Esophagus muscularis mucosa (tissue), 4 donors: ENCODE results near the gene ZNF200. TPM values are rescaled to one million over a fixed set of nuclear protein-coding genes. Genes with fewer than 3 reads are reported as not detected.
A peak's percentile ranks its signal among the peaks of the same experiment; 100 is the strongest.

ENCODE experiments used
- DNase-seq: peaks from one replicate; pipeline ENCODE4 v3.0.0-alpha.2; 2017; ENCODE audit errors: extremely low spot score
- H3K27ac ChIP-seq, 4 donors: fragments of 200-600 bp; sonication (generic); replicated peaks in 1 of 4; 1 replicate in 3 of 4; 2 replicates in 1 of 4; pipeline ENCODE4 v1.5.1; 2016 to 2019; ENCODE audit warnings: mild to moderate bottlenecking in 1 of 4
- H3K27me3 ChIP-seq, 4 donors: fragments of 200-600 bp; sonication (generic); one replicate each; pipeline versions ENCODE4 v1.5.1 to v1.6.0; 2016 to 2019
- H3K36me3 ChIP-seq, 4 donors: fragments of 200-600 bp; sonication (generic); one replicate each; pipeline ENCODE4 v1.5.1; 2016 to 2019
- H3K4me1 ChIP-seq, 4 donors: fragments of 200-600 bp; sonication (generic); one replicate each; pipeline ENCODE4 v1.5.1; 2016 to 2019
- H3K4me3 ChIP-seq, 4 donors: fragments of 200-600 bp; sonication (generic); 1 replicate in 2 of 4; 2 replicates in 2 of 4; pipeline ENCODE4 v1.5.1; 2016 to 2019; ENCODE audit warnings: mild to moderate bottlenecking in 4 of 4, moderate library complexity in 1 of 4
- H3K9me3 ChIP-seq, 4 donors: fragments of 200-600 bp; sonication (generic); 1 replicate in 3 of 4; 2 replicates in 1 of 4; pipeline ENCODE4 v1.5.1; 2016 to 2019
- CTCF ChIP-seq, 3 experiments: fragments of 200-600 bp in 2 of 3; fragments of 450-650 bp in 1 of 3; sonication (generic) in 2 of 3; IDR thresholded peaks; one replicate each; pipeline ENCODE4 v1.5.1; 2017 to 2019; ENCODE audit warnings: antibody characterized with exemption in 3 of 3, mild to moderate bottlenecking in 2 of 3, moderate library complexity in 1 of 3
- EP300 ChIP-seq: sonication (generic); formaldehyde crosslinking; IDR thresholded peaks from one replicate; pipeline ENCODE4 v1.6.1; 2017; ENCODE audit warnings: antibody characterized with exemption
- POLR2A ChIP-seq: fragments of 450-650 bp; IDR thresholded peaks from one replicate; pipeline ENCODE4 v1.6.1; 2017; ENCODE audit warnings: antibody characterized with exemption, moderate library complexity, mild to moderate bottlenecking, low read depth
- POLR2AphosphoS5 ChIP-seq, 2 donors: sonication (generic); formaldehyde crosslinking; IDR thresholded peaks; one replicate each; pipeline ENCODE4 v1.6.1; 2017; ENCODE audit warnings: antibody characterized with exemption in 2 of 2
- WGBS: methylation state at CpG from one replicate; pipeline ENCODE4 v1.1.5; 2018; 5-methylcytosine and 5-hydroxymethylcytosine counted together
- intact Hi-C: fragments of 100-400 bp; cut with DNase I; formaldehyde crosslinking; loops from one replicate; pipeline ENCODE4 v1.15.1; 2023
- total RNA-seq, 4 donors: library from RNA; depleted of rRNA; stranded (reverse); fragments of >200 nt; gene quantifications; one replicate each; pipeline versions ENCODE4 v1.1.0 to v1.2.1, GENCODE V29; 2016

ZNF200 gene
- total RNA-seq, 4 donors from 2014 or later = 5.8 to 8.2 (median 7.1) TPM

- 86% methylated on average over 1 of the region's 1 CpG for WGBS
- intact Hi-C loops = loop anchor here (10.0 kb wide), 1 partner anchor 227 kb away; the partner anchor contains the start of gene C16orf90
- Histone ChIP-seq H3K27me3 (no peaks in the 10 kb centered on the region), H3K36me3 (peaks cover 0 to 45% (median 29%) of the 10 kb centered on the region in 4 donors), H3K4me3 (no peak overlapping the region), H3K9me3 (peaks cover 0 to 20% (median 1%) of the 10 kb centered on the region in 4 donors), H3K27ac (no peak overlapping the region), H3K4me1 (peaks cover 17 to 28% (median 21%) of the 10 kb centered on the region in 4 donors)
- no peak for DNase-seq
- no peak for TF ChIP-seq EP300
- no peak for TF ChIP-seq POLR2AphosphoS5 (IDR thresholded peaks at IDR 0.05)
- TF ChIP-seq POLR2A = no peak
- no peak for TF ChIP-seq CTCF (IDR thresholded peaks at IDR 0.05)
Measured at GRCh38 chr16:3268294-3268693, 33.3 kb upstream of the ZNF200 start.

GRCh38 chr16:3266873-3267537 lies 32.0 kb upstream of the ZNF200 start:
- Histone ChIP-seq H3K27ac (no peak overlapping the region), H3K9me3 (peaks cover 0 to 20% (median 1%) of the 10 kb centered on the region in 4 donors), H3K4me3 (no peak overlapping the region), H3K27me3 (no peaks in the 10 kb centered on the region), H3K4me1 (peaks cover 20 to 34% (median 23%) of the 10 kb centered on the region in 4 donors), H3K36me3 (peaks cover 0 to 45% (median 29%) of the 10 kb centered on the region in 4 donors)
- intact Hi-C loops = loop anchor here (10.0 kb wide), 1 partner anchor 228 kb away; the partner anchor contains the start of gene C16orf90
- TF ChIP-seq POLR2AphosphoS5 (IDR thresholded peaks at IDR 0.05) (no peak), CTCF (IDR thresholded peaks at IDR 0.05) (peak in 1 of 3 experiments; percentile 38)
- WGBS = 65% methylated on average over 5 of the region's 5 CpGs
- DNase-seq = no peak

- H3K36me3 ChIP-seq = peaks cover 0 to 41% (median 27%) of the 10 kb centered on the region in 4 donors
- TF ChIP-seq CTCF (IDR thresholded peaks at IDR 0.05) (peak in 2 of 3 experiments; percentile 0 to 25), EP300 (no peak), POLR2A (peak; percentile 88), POLR2AphosphoS5 (IDR thresholded peaks at IDR 0.05) (peak; percentile 92 to 97)
- DNase-seq = peak; percentile 98
- H3K4me1 ChIP-seq = peaks cover 20 to 34% (median 23%) of the 10 kb centered on the region in 4 donors
- peak overlapping the region; percentile 98 to 100 (median 99) for H3K27ac ChIP-seq
- no peaks in the 10 kb centered on the region for H3K27me3 ChIP-seq
- intact Hi-C loops = loop anchor here (10.0 kb wide), 1 partner anchor 230 kb away; the partner anchor contains the start of gene C16orf90
- peak overlapping the region; percentile 85 to 94 (median 88) for H3K4me3 ChIP-seq
- peaks cover 0 to 20% (median 1%) of the 10 kb centered on the region in 4 donors for H3K9me3 ChIP-seq
- 3% methylated on average over 49 of the region's 77 CpGs for WGBS
Measured at GRCh38 chr16:3264137-3265036, 29.4 kb upstream of the ZNF200 start.

- Histone ChIP-seq H3K4me3 (no peak overlapping the region), H3K4me1 (peaks cover 20 to 34% (median 23%) of the 10 kb centered on the region in 4 donors), H3K27me3 (peaks cover 0 to 7% (median 0%) of the 10 kb centered on the region in 4 donors), H3K36me3 (peaks cover 0 to 23% (median 14%) of the 10 kb centered on the region in 4 donors), H3K27ac (peak overlapping the region in 1 of 4 donors; percentile 100), H3K9me3 (peaks cover 0 to 15% (median 1%) of the 10 kb centered on the region in 4 donors)
- TF ChIP-seq EP300 (no peak), CTCF (IDR thresholded peaks at IDR 0.05) (no peak), POLR2AphosphoS5 (IDR thresholded peaks at IDR 0.05) (no peak), POLR2A (no peak)
- WGBS = 80% methylated on average over 4 of the region's 4 CpGs
- DNase-seq = no peak
- intact Hi-C loops = loop anchor here (10.0 kb wide), 1 partner anchor 232 kb away; the partner anchor contains the start of gene C16orf90
Measured at GRCh38 chr16:3262517-3262916, 27.6 kb upstream of the ZNF200 start.
